Measurements from ENCODE around the gene PPP2R3B.

PPP2R3B gene

GRCh38 chrX:349196-349595, 37.5 kb downstream of the PPP2R3B start:
- CTCF ChIA-PET = no interaction called here
- no peak for TF ChIP-seq CTCF (IDR thresholded peaks at IDR 0.05; ENCODE audit: control extremely low read depth, extremely low read depth, low read depth, missing control alignments)
- POLR2A ChIA-PET = no interaction called here
- no peak for DNase-seq (ENCODE audit: extremely low spot score)

GRCh38 chrX:348461-349117, 38.1 kb downstream of the PPP2R3B start:
- no peak for TF ChIP-seq CTCF (IDR thresholded peaks at IDR 0.05; ENCODE audit: control extremely low read depth, extremely low read depth, low read depth, missing control alignments)
- ChIA-PET POLR2A (no interaction called here), CTCF (no interaction called here)
- no peak for DNase-seq (ENCODE audit: extremely low spot score)

- CTCF ChIA-PET = no interaction called here
- TF ChIP-seq CTCF (IDR thresholded peaks at IDR 0.05; ENCODE audit: control extremely low read depth, extremely low read depth, low read depth, missing control alignments) = no peak
- POLR2A ChIA-PET = no interaction called here
- DNase-seq (ENCODE audit: extremely low spot score) = no peak
Measured at GRCh38 chrX:347351-348117, 39.2 kb downstream of the PPP2R3B start.

GRCh38 chrX:346034-346813, 40.5 kb downstream of the PPP2R3B start:
- CTCF ChIA-PET = no interaction called here

GRCh38 chrX:345020-345925, 41.4 kb downstream of the PPP2R3B start:
- ChIA-PET CTCF (no interaction called here), POLR2A (no interaction called here)
- no peak for TF ChIP-seq CTCF (IDR thresholded peaks at IDR 0.05; ENCODE audit: control extremely low read depth, extremely low read depth, low read depth, missing control alignments)
- DNase-seq (ENCODE audit: extremely low spot score) = no peak

More at GRCh38 chrX:346034-346813, 40.5 kb downstream of the PPP2R3B start:
- TF ChIP-seq CTCF (IDR thresholded peaks at IDR 0.05; ENCODE audit: control extremely low read depth, extremely low read depth, low read depth, missing control alignments) = no peak
- POLR2A ChIA-PET = no interaction called here
- DNase-seq (ENCODE audit: extremely low spot score) = no peak

Data from GM10248 (cell line).